H1 (cell line): ENCODE data around the gene PHLDA2. TPM values are rescaled to one million over a fixed set of nuclear protein-coding genes. Genes with fewer than 3 reads are reported as not detected.

Experiments used
- CTBP2 ChIP-seq: IDR thresholded peaks from 2 replicates; pipeline ENCODE4 v1.7.0; 2011; ENCODE audit warnings: borderline replicate concordance, mild to moderate bottlenecking, moderate library complexity, mixed read lengths, low read length; ENCODE audit not compliant: insufficient read depth, insufficient read length
- GABPA ChIP-seq: IDR thresholded peaks from 2 replicates; pipeline ENCODE4 v1.6.1; 2011; ENCODE audit warnings: mild to moderate bottlenecking, low read length, moderate library complexity, borderline replicate concordance; ENCODE audit not compliant: insufficient read depth
- GTF2F1 ChIP-seq: IDR thresholded peaks from 2 replicates; pipeline ENCODE4 v1.6.1; 2012; ENCODE audit warnings: low read depth, low read length, improper control_type of control experiment, borderline replicate concordance
- MAFK ChIP-seq: IDR thresholded peaks from 2 replicates; pipeline ENCODE4 v1.6.1; 2012; ENCODE audit warnings: low read depth, mild to moderate bottlenecking, improper control_type of control experiment, low read length
- SIX5 ChIP-seq: IDR thresholded peaks from 2 replicates; pipeline ENCODE4 v1.6.1; 2011; ENCODE audit warnings: mild to moderate bottlenecking, low read depth, low read length
- YY1 ChIP-seq: IDR thresholded peaks from 2 replicates; pipeline ENCODE4 v1.6.1; 2011; ENCODE audit warnings: low read depth, mild to moderate bottlenecking, low read length
- polyA plus RNA-seq, 7 experiments: library from polyadenylated mRNA; depleted of rRNA in 3 of 7; stranded (reverse) in 5 of 7; unstranded in 2 of 7; fragments of >200 nt in 5 of 7; fragments of 200-250 nt in 2 of 7; gene quantifications; 1 replicate in 5 of 7; 2 replicates in 1 of 7; 4 replicates in 1 of 7; pipeline versions ENCODE4 v1.2.1 to v1.2.3, GENCODE V29; 2011 to 2013; ENCODE audit warnings: missing spikeins in 2 of 7, mixed read lengths in 2 of 7
- total RNA-seq: library from RNA; stranded (reverse); fragmentation: NEBNext Ultra II Directional; extraction: Animal tissue kit (Norgen Biotek cat#: 25700); gene quantifications from 2 replicates; pipeline ENCODE4 v1.2.1, GENCODE V29; 2021
- TF ChIP-seq, protein P1 (sequence below), 3 experiments: IDR thresholded peaks; 1 replicate in 2 of 3; 2 replicates in 1 of 3; pipeline versions ENCODE4 v1.5.1 to v1.6.1; 2011; ENCODE audit warnings: low read length in 3 of 3, mild to moderate bottlenecking in 3 of 3, inconsistent platforms in 2 of 3, low read depth in 1 of 3, moderate library complexity in 1 of 3; ENCODE audit not compliant: insufficient read depth in 1 of 3; ENCODE audit errors: control extremely low read depth in 1 of 3
- TF ChIP-seq, protein P2 (sequence below): fragments of 300-600 bp; sonication (generic); IDR thresholded peaks from 2 replicates; pipeline ENCODE4 v1.7.1; 2012; ENCODE audit warnings: low read length, moderate library complexity, mild to moderate bottlenecking, inconsistent platforms; ENCODE audit not compliant: insufficient replicate concordance

PHLDA2 gene
- total and polyA plus RNA-seq, 2 of the 8 experiments (the other 6 are each of a cell fraction or from before 2014, with no cell fraction given): 5.2 to 7.6 TPM

DNA sequence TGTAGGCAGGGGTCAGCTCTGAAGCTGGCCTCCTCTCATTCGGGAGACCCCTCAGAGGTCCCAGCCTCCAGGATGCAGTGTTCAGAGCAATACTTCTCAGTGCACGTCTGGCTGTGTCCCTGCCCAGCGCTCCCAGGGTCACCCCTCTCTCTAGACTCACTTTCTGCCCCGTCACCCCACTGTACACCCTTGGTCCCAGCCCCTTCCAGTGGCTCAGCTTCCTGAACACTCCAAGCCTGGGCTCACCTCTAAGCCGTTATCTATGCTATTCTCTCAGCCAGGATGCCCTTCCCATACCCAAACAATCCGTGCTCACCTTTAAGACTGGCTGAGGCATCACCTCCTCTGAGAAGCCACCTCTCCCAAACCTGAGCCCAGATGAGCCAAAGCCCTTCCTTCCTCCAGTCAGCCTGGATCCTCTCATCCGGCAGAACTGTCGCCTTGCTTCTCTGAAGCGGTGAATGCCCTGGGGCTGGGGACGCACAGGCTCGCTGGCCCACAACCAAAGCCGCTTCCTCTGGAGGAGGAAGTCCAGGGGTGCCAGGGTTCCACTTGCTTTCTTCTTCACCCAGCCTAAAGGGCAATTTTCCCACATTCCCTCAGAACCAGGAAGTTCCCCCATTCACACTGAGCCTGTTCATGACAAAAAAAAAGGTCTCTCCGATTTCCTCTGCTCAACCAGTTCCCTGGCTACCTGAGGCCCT, 30.0 kb downstream of the PHLDA2 start (continued):
- TF ChIP-seq, protein P1, sequence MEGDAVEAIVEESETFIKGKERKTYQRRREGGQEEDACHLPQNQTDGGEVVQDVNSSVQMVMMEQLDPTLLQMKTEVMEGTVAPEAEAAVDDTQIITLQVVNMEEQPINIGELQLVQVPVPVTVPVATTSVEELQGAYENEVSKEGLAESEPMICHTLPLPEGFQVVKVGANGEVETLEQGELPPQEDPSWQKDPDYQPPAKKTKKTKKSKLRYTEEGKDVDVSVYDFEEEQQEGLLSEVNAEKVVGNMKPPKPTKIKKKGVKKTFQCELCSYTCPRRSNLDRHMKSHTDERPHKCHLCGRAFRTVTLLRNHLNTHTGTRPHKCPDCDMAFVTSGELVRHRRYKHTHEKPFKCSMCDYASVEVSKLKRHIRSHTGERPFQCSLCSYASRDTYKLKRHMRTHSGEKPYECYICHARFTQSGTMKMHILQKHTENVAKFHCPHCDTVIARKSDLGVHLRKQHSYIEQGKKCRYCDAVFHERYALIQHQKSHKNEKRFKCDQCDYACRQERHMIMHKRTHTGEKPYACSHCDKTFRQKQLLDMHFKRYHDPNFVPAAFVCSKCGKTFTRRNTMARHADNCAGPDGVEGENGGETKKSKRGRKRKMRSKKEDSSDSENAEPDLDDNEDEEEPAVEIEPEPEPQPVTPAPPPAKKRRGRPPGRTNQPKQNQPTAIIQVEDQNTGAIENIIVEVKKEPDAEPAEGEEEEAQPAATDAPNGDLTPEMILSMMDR (IDR thresholded peaks at IDR 0.05; ENCODE audit: control extremely low read depth in 1 of 3, insufficient read depth in 1 of 3, low read depth in 1 of 3, low read length in 3 of 3): no peak
- TF ChIP-seq SIX5 (no peak), YY1 (no peak), GABPA (no peak), GTF2F1 (no peak), MAFK (no peak), CTBP2 (no peak)
- TF ChIP-seq, protein P2, sequence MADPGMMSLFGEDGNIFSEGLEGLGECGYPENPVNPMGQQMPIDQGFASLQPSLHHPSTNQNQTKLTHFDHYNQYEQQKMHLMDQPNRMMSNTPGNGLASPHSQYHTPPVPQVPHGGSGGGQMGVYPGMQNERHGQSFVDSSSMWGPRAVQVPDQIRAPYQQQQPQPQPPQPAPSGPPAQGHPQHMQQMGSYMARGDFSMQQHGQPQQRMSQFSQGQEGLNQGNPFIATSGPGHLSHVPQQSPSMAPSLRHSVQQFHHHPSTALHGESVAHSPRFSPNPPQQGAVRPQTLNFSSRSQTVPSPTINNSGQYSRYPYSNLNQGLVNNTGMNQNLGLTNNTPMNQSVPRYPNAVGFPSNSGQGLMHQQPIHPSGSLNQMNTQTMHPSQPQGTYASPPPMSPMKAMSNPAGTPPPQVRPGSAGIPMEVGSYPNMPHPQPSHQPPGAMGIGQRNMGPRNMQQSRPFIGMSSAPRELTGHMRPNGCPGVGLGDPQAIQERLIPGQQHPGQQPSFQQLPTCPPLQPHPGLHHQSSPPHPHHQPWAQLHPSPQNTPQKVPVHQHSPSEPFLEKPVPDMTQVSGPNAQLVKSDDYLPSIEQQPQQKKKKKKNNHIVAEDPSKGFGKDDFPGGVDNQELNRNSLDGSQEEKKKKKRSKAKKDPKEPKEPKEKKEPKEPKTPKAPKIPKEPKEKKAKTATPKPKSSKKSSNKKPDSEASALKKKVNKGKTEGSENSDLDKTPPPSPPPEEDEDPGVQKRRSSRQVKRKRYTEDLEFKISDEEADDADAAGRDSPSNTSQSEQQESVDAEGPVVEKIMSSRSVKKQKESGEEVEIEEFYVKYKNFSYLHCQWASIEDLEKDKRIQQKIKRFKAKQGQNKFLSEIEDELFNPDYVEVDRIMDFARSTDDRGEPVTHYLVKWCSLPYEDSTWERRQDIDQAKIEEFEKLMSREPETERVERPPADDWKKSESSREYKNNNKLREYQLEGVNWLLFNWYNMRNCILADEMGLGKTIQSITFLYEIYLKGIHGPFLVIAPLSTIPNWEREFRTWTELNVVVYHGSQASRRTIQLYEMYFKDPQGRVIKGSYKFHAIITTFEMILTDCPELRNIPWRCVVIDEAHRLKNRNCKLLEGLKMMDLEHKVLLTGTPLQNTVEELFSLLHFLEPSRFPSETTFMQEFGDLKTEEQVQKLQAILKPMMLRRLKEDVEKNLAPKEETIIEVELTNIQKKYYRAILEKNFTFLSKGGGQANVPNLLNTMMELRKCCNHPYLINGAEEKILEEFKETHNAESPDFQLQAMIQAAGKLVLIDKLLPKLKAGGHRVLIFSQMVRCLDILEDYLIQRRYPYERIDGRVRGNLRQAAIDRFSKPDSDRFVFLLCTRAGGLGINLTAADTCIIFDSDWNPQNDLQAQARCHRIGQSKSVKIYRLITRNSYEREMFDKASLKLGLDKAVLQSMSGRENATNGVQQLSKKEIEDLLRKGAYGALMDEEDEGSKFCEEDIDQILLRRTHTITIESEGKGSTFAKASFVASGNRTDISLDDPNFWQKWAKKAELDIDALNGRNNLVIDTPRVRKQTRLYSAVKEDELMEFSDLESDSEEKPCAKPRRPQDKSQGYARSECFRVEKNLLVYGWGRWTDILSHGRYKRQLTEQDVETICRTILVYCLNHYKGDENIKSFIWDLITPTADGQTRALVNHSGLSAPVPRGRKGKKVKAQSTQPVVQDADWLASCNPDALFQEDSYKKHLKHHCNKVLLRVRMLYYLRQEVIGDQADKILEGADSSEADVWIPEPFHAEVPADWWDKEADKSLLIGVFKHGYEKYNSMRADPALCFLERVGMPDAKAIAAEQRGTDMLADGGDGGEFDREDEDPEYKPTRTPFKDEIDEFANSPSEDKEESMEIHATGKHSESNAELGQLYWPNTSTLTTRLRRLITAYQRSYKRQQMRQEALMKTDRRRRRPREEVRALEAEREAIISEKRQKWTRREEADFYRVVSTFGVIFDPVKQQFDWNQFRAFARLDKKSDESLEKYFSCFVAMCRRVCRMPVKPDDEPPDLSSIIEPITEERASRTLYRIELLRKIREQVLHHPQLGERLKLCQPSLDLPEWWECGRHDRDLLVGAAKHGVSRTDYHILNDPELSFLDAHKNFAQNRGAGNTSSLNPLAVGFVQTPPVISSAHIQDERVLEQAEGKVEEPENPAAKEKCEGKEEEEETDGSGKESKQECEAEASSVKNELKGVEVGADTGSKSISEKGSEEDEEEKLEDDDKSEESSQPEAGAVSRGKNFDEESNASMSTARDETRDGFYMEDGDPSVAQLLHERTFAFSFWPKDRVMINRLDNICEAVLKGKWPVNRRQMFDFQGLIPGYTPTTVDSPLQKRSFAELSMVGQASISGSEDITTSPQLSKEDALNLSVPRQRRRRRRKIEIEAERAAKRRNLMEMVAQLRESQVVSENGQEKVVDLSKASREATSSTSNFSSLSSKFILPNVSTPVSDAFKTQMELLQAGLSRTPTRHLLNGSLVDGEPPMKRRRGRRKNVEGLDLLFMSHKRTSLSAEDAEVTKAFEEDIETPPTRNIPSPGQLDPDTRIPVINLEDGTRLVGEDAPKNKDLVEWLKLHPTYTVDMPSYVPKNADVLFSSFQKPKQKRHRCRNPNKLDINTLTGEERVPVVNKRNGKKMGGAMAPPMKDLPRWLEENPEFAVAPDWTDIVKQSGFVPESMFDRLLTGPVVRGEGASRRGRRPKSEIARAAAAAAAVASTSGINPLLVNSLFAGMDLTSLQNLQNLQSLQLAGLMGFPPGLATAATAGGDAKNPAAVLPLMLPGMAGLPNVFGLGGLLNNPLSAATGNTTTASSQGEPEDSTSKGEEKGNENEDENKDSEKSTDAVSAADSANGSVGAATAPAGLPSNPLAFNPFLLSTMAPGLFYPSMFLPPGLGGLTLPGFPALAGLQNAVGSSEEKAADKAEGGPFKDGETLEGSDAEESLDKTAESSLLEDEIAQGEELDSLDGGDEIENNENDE: no peak
